H1 (cell line): ENCODE measurements around the gene DNAAF5. TPM values are rescaled to one million over a fixed set of nuclear protein-coding genes. Genes with fewer than 3 reads are reported as not detected.

Experiments used
- CTCF ChIA-PET: fragments of 300-600 bp; sonication (Branson Sonifier 250); formaldehyde crosslinking; loops from one replicate; lab custom pipeline; 2021; ENCODE audit not compliant: partially characterized antibody; lab: Charles Lee
- POLR2A ChIA-PET: fragments of 300-600 bp; sonication (Branson Sonifier 250); formaldehyde crosslinking; loops from one replicate; lab custom pipeline; 2021; ENCODE audit warnings: inconsistent platforms; ENCODE audit not compliant: partially characterized antibody; lab: Charles Lee
- DNase-seq, 2 experiments: peaks; one replicate each; pipeline versions ENCODE4 v3.0.0 to v3.0.0-alpha.2; 2010 to 2022; ENCODE audit warnings: low spot score in 2 of 2, low read depth in 1 of 2, mixed read lengths in 1 of 2
- FAIRE-seq: peaks from 2 replicates; lab custom pipeline; 2011; peaks lifted over from hg19 to GRCh38; lab: Jason Lieb, UNC
- H2AFZ ChIP-seq: 2 replicates; pipeline ENCODE4 v1.8.1; 2012; ENCODE audit warnings: low read length, inconsistent platforms
- H2AK5ac ChIP-seq: 2 replicates; pipeline ENCODE4 v1.6.1; 2013; ENCODE audit warnings: low read depth, low read length
- H2BK120ac ChIP-seq: replicated peaks from 2 replicates; pipeline ENCODE3; 2013; ENCODE audit warnings: low read depth, low read length, inconsistent platforms
- H2BK12ac ChIP-seq: 2 replicates; pipeline ENCODE4 v1.6.1; 2013; ENCODE audit warnings: low read depth, low read length
- H2BK15ac ChIP-seq: 2 replicates; pipeline ENCODE4 v1.6.1; 2013; ENCODE audit warnings: low read length
- H2BK20ac ChIP-seq: 2 replicates; pipeline ENCODE4 v1.6.1; 2013; ENCODE audit warnings: low read length
- H2BK5ac ChIP-seq: 2 replicates; pipeline ENCODE4 v1.6.1; 2013; ENCODE audit warnings: low read depth, low read length
- H3K14ac ChIP-seq: 2 replicates; pipeline ENCODE4 v1.6.1; 2013; ENCODE audit warnings: inconsistent platforms; ENCODE audit not compliant: insufficient read length
- H3K18ac ChIP-seq: 2 replicates; pipeline ENCODE4 v1.6.1; 2013; ENCODE audit warnings: low read length; ENCODE audit errors: extremely low read depth
- H3K23ac ChIP-seq: 2 replicates; pipeline ENCODE4 v1.6.1; 2013; ENCODE audit warnings: inconsistent platforms; ENCODE audit not compliant: insufficient read length
- H3K23me2 ChIP-seq: 2 replicates; pipeline ENCODE4 v1.6.1; 2013; ENCODE audit warnings: low read depth, low read length
- H3K27ac ChIP-seq: 2 replicates; pipeline ENCODE4 v1.6.1; 2011; ENCODE audit warnings: low read depth, low read length, inconsistent platforms
- H3K27me3 ChIP-seq, 4 experiments: replicated peaks in 1 of 4; 1 replicate in 1 of 4; 2 replicates in 3 of 4; pipeline versions ENCODE4 v1.6.1 to v1.8.1; 2011 to 2013; ENCODE audit warnings: low read length in 3 of 4, mild to moderate bottlenecking in 3 of 4, inconsistent platforms in 2 of 4, mixed read lengths in 2 of 4, moderate library complexity in 1 of 4; ENCODE audit not compliant: control insufficient read depth in 3 of 4, insufficient read depth in 3 of 4; ENCODE audit errors: extremely low read depth in 1 of 4
- H3K36me3 ChIP-seq, 4 experiments: 2 replicates each; pipeline versions ENCODE4 v1.6.1 to v1.8.1; 2011 to 2013; ENCODE audit warnings: mild to moderate bottlenecking in 4 of 4, low read length in 3 of 4, moderate library complexity in 2 of 4, control low read depth in 1 of 4, inconsistent platforms in 1 of 4; ENCODE audit not compliant: insufficient read depth in 4 of 4, control insufficient read depth in 2 of 4
- H3K4ac ChIP-seq: replicated peaks from 2 replicates; pipeline ENCODE3; 2013; ENCODE audit warnings: low read length, low read depth, mixed read lengths, inconsistent platforms; ENCODE audit not compliant: insufficient read length
- H3K4me1 ChIP-seq, 4 experiments: replicated peaks in 1 of 4; 1 replicate in 1 of 4; 2 replicates in 3 of 4; pipeline versions ENCODE4 v1.6.1 to v1.8.1; 2011 to 2013; ENCODE audit warnings: low read length in 3 of 4, inconsistent platforms in 2 of 4, mixed read lengths in 1 of 4; ENCODE audit not compliant: insufficient read depth in 4 of 4, control insufficient read depth in 3 of 4
- H3K4me2 ChIP-seq, 2 experiments: 2 replicates each; pipeline versions ENCODE4 v1.6.1 to v1.8.1; 2011 to 2013; ENCODE audit warnings: low read depth in 2 of 2, low read length in 2 of 2, control low read depth in 1 of 2, inconsistent platforms in 1 of 2, mild to moderate bottlenecking in 1 of 2; ENCODE audit not compliant: insufficient read depth in 1 of 2
- H3K4me3 ChIP-seq, 4 experiments: fragments of 200-600, 300-600 bp in 1 of 4; sonication (generic), shearing (Covaris generic), sonication (Bioruptor Twin) in 1 of 4; 2 replicates each; pipeline versions ENCODE4 v1.5.1 to v1.8.1; 2011 to 2016; ENCODE audit warnings: low read length in 4 of 4, low read depth in 3 of 4, control low read depth in 2 of 4, inconsistent platforms in 2 of 4, mild to moderate bottlenecking in 2 of 4, mixed read lengths in 1 of 4, moderate library complexity in 1 of 4; ENCODE audit not compliant: insufficient read depth in 2 of 4; ENCODE audit errors: extremely low read depth in 1 of 4
- H3K56ac ChIP-seq: replicated peaks from 2 replicates; pipeline ENCODE3; 2013; ENCODE audit warnings: low read depth, mild to moderate bottlenecking, mixed read lengths, low read length, inconsistent platforms; ENCODE audit not compliant: insufficient read length
- H3K79me1 ChIP-seq: 2 replicates; pipeline ENCODE4 v1.6.1; 2013; ENCODE audit warnings: low read depth, low read length, control low read depth
- H3K79me2 ChIP-seq, 2 experiments: 2 replicates each; pipeline versions ENCODE4 v1.6.1 to v1.8.1; 2012 to 2013; ENCODE audit warnings: low read length in 2 of 2, mild to moderate bottlenecking in 2 of 2, inconsistent platforms in 1 of 2; ENCODE audit not compliant: insufficient read depth in 2 of 2, control insufficient read depth in 1 of 2
- H3K9ac ChIP-seq, 4 experiments: replicated peaks in 1 of 4; 1 replicate in 1 of 4; 2 replicates in 3 of 4; pipeline versions ENCODE4 v1.6.1 to v1.8.1; 2011 to 2013; ENCODE audit warnings: low read depth in 3 of 4, low read length in 3 of 4, control low read depth in 2 of 4, mild to moderate bottlenecking in 2 of 4, moderate library complexity in 2 of 4, inconsistent platforms in 1 of 4; ENCODE audit errors: extremely low read depth in 1 of 4
- H3K9me3 ChIP-seq, 2 experiments: 2 replicates each; pipeline versions ENCODE4 v1.6.1 to v1.8.1; 2012 to 2013; ENCODE audit warnings: mild to moderate bottlenecking in 2 of 2, moderate library complexity in 2 of 2, control low read depth in 1 of 2, inconsistent platforms in 1 of 2, low read depth in 1 of 2, low read length in 1 of 2, mixed read lengths in 1 of 2; ENCODE audit not compliant: insufficient read depth in 2 of 2
- H4K20me1 ChIP-seq, 2 experiments: replicated peaks in 1 of 2; 2 replicates each; pipeline versions ENCODE3 to v1.8.1; 2011 to 2013; ENCODE audit warnings: inconsistent platforms in 2 of 2, low read length in 2 of 2, mild to moderate bottlenecking in 1 of 2; ENCODE audit not compliant: insufficient read depth in 2 of 2, control insufficient read depth in 1 of 2
- H4K5ac ChIP-seq: 2 replicates; pipeline ENCODE4 v1.6.1; 2013; ENCODE audit warnings: low read length, low read depth, mixed read lengths, inconsistent platforms; ENCODE audit not compliant: insufficient read length
- H4K8ac ChIP-seq: 2 replicates; pipeline ENCODE4 v1.8.0; 2013; ENCODE audit warnings: mild to moderate bottlenecking, moderate library complexity, low read length, inconsistent platforms; ENCODE audit not compliant: insufficient read depth; ENCODE audit errors: extremely low read depth
- H4K91ac ChIP-seq: replicated peaks from 2 replicates; pipeline ENCODE3; 2013; ENCODE audit warnings: low read length, mixed read lengths, inconsistent platforms; ENCODE audit not compliant: insufficient read length
- BACH1 ChIP-seq: IDR thresholded peaks from 2 replicates; pipeline ENCODE4 v1.6.1; 2012; ENCODE audit warnings: low read length, improper control_type of control experiment
- HDAC2 ChIP-seq, 2 experiments: fragments of 300-600 bp in 1 of 2; sonication (generic) in 1 of 2; IDR thresholded peaks; 2 replicates each; pipeline ENCODE4 v1.6.1; 2011 to 2012; ENCODE audit warnings: low read depth in 2 of 2, low read length in 2 of 2, mild to moderate bottlenecking in 2 of 2, moderate library complexity in 2 of 2, borderline replicate concordance in 1 of 2, inconsistent platforms in 1 of 2
- NRF1 ChIP-seq: IDR thresholded peaks from 2 replicates; pipeline ENCODE4 v1.6.1; 2011; ENCODE audit warnings: mild to moderate bottlenecking, low read depth, low read length, improper control_type of control experiment
- RFX5 ChIP-seq: IDR thresholded peaks from 2 replicates; pipeline ENCODE4 v1.6.1; 2011; ENCODE audit warnings: low read depth, low read length, improper control_type of control experiment, borderline replicate concordance
- SAP30 ChIP-seq: fragments of 300-600 bp; sonication (generic); IDR thresholded peaks from 2 replicates; pipeline ENCODE4 v1.7.1; 2012; ENCODE audit warnings: low read length, moderate library complexity, mild to moderate bottlenecking, inconsistent platforms; ENCODE audit not compliant: insufficient read depth, insufficient replicate concordance
- TCF12 ChIP-seq: IDR thresholded peaks from 2 replicates; pipeline ENCODE4 v1.6.1; 2011; ENCODE audit warnings: low read depth, mild to moderate bottlenecking, low read length
- USF2 ChIP-seq: IDR thresholded peaks from 2 replicates; pipeline ENCODE4 v1.6.1; 2011; ENCODE audit warnings: low read length, improper control_type of control experiment
- WGBS, 2 experiments: shearing (Covaris generic) in 1 of 2; methylation state at CpG; one replicate each; pipeline versions ENCODE4 v1.1.6 to v1.1.7; 2013 to 2015; ENCODE audit warnings: low lambda C conversion rate in 2 of 2, mixed read lengths in 2 of 2, inconsistent platforms in 1 of 2, low coverage in 1 of 2, missing lambda C conversion rate in 1 of 2; ENCODE audit not compliant: insufficient replicate concordance in 2 of 2, insufficient coverage in 1 of 2, insufficient read length in 1 of 2; ENCODE audit errors: extremely low coverage in 1 of 2, missing lambda C conversion rate in 1 of 2; 5-methylcytosine and 5-hydroxymethylcytosine counted together
- polyA plus RNA-seq, 7 experiments: library from polyadenylated mRNA; depleted of rRNA in 3 of 7; stranded (reverse) in 5 of 7; unstranded in 2 of 7; fragments of >200 nt in 5 of 7; fragments of 200-250 nt in 2 of 7; gene quantifications; 1 replicate in 5 of 7; 2 replicates in 1 of 7; 4 replicates in 1 of 7; pipeline versions ENCODE4 v1.2.1 to v1.2.3, GENCODE V29; 2011 to 2013; ENCODE audit warnings: missing spikeins in 2 of 7, mixed read lengths in 2 of 7
- total RNA-seq: library from RNA; stranded (reverse); fragmentation: NEBNext Ultra II Directional; extraction: Animal tissue kit (Norgen Biotek cat#: 25700); gene quantifications from 2 replicates; pipeline ENCODE4 v1.2.1, GENCODE V29; 2021

DNAAF5 gene
- total and polyA plus RNA-seq, 2 of the 8 experiments (the other 6 are each of a cell fraction or from before 2014, with no cell fraction given), result 55.1 to 95.9 TPM

- no peaks in the 10 kb centered on the region for H3K9me3 ChIP-seq
- H3K18ac ChIP-seq, result no peak overlapping the region
- no peak overlapping the region for H2BK15ac ChIP-seq
- H4K91ac ChIP-seq, result no peak overlapping the region
- peaks cover 0 to 5% (median under 1%) of the 10 kb centered on the region in 4 experiments; a peak in 2 of 7 replicates for H3K4me1 ChIP-seq
- H4K20me1 ChIP-seq, result peaks cover 3 to 6% of the 10 kb centered on the region in 2 experiments
- no peaks in the 10 kb centered on the region for H3K79me2 ChIP-seq
- no peak overlapping the region for H4K8ac ChIP-seq
- no peak overlapping the region for H3K4me2 ChIP-seq
- H3K23ac ChIP-seq, result no peak overlapping the region
- no peaks in the 10 kb centered on the region for H3K23me2 ChIP-seq
- no peak overlapping the region for H2AK5ac ChIP-seq
- 92% methylated on average over 23 of the region's 26 CpGs; no CpG with 5 or more reads in 1 of the 2 experiments for WGBS, 2 experiments
- no peak overlapping the region for H2BK5ac ChIP-seq
- H3K79me1 ChIP-seq, result no peaks in the 10 kb centered on the region; the same call in 1 of the 2 replicates
- ChIA-PET POLR2A (no interaction called here), CTCF (interaction anchor here (0.7 to 6.3 kb wide), 3 partner anchors 10 to 83 kb away, joined by 3 to 35 read pairs (median 3); no protein-coding TSS in a partner anchor)
- FAIRE-seq (no peak), DNase-seq (no peak)
- no peak overlapping the region for H3K56ac ChIP-seq
- no peak overlapping the region for H3K4me3 ChIP-seq
- peaks cover 7 to 37% (median 23%) of the 10 kb centered on the region in 4 experiments for H3K36me3 ChIP-seq
- H2AFZ ChIP-seq, result no peak overlapping the region
- H3K27ac ChIP-seq, result no peak overlapping the region
- H2BK12ac ChIP-seq, result no peak overlapping the region
- no peak overlapping the region for H3K9ac ChIP-seq
- no peak overlapping the region for H2BK20ac ChIP-seq
- no peak overlapping the region for H3K14ac ChIP-seq
- H4K5ac ChIP-seq, result no peak overlapping the region
- H3K27me3 ChIP-seq, result no peaks in the 10 kb centered on the region
- no peak overlapping the region for H3K4ac ChIP-seq
- H2BK120ac ChIP-seq, result no peak overlapping the region
- no peak for TF ChIP-seq TCF12
- no peak for TF ChIP-seq RFX5
- no peak for TF ChIP-seq HDAC2 (IDR thresholded peaks at IDR 0.05; ENCODE audit: borderline replicate concordance in 1 of 2, low read depth in 2 of 2, low read length in 2 of 2)
- TF ChIP-seq BACH1, result no peak
- TF ChIP-seq NRF1, result no peak
- no peak for TF ChIP-seq SAP30
- TF ChIP-seq USF2, result no peak
These were observed 50.7 kb downstream of the DNAAF5 start for GRCh38 chr7:776992-777727.
